ENCODE data around the gene TSC22D3.

DNA sequence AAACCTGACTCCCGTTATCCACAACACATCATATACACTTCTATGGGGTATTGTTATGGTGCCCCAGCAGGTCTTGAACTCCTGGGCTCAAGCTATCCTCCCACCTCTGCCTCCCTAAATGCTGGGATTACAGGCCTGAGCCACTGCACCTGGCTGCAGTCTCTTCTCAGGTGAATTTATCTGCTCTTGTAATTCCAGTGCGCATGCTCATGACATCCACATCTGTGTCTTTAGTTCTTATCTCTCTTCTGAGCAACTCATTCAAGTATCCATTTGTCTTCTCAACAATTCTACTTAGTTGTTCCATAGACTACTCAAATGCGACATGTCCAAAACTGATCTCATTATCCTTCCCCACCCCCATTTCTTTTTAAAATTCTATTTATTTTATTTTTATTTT is 29.6 kb upstream of the TSC22D3 start:
- TF ChIP-seq, protein P1, sequence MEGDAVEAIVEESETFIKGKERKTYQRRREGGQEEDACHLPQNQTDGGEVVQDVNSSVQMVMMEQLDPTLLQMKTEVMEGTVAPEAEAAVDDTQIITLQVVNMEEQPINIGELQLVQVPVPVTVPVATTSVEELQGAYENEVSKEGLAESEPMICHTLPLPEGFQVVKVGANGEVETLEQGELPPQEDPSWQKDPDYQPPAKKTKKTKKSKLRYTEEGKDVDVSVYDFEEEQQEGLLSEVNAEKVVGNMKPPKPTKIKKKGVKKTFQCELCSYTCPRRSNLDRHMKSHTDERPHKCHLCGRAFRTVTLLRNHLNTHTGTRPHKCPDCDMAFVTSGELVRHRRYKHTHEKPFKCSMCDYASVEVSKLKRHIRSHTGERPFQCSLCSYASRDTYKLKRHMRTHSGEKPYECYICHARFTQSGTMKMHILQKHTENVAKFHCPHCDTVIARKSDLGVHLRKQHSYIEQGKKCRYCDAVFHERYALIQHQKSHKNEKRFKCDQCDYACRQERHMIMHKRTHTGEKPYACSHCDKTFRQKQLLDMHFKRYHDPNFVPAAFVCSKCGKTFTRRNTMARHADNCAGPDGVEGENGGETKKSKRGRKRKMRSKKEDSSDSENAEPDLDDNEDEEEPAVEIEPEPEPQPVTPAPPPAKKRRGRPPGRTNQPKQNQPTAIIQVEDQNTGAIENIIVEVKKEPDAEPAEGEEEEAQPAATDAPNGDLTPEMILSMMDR (IDR thresholded peaks at IDR 0.05), result no peak
- no peak for TF ChIP-seq POLR2A (IDR thresholded peaks at IDR 0.05)
